ENCODE measurements around the gene PLSCR3. TPM values are rescaled to one million over a fixed set of nuclear protein-coding genes. Genes with fewer than 3 reads are reported as not detected.
A peak's percentile ranks its signal among the peaks of the same experiment; 100 is the strongest.

The PLSCR3 gene
- total RNA-seq (10 to 100 TPM; 66.3 to 70.3 TPM), total RNA-seq (0 to 2.1 (median 0.62) reads per million in 172 experiments)
- polyA plus RNA-seq (2013, experiment 1 of 2) = 156 TPM
- polyA plus RNA-seq (2013, experiment 2 of 2) = 130 TPM

DNA sequence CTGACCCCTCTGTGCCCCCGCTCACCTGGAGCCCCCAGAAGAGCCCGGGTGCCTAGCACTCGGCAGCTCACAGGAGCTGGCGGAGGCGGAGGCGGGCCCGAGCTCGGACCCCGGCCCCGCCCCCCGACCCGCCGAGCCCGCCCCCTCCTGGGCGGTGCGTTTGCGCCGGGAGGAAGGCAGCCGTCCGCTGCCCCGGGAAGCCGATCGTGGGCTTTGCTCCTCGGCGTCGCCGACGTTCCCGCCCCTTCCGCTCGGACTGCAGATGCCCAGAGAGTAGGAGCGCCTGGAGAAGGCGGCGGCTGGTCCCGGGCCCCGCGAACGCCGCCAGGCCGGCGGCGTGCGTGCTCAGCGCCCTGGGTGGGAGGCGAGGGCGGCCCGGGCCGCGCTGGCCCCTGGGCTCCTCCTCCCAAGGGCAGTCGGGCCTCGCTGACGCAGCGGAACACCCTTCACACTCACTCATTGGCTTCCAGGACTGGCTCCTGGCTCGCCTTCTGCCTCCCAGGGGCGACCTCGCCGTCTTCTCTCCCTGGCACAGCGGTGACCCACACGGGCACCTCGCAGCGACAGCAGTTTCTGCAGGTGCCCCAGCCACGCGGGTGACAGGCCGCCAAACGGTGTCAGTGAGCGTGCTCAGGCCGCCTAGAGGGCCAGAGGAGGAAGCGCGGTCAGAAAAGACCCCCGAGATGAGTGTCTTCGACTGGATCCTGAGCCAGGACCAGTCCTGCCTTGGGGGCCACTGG lies at the start of gene PLSCR3:
PLSCR3 (minus strand) TSS at position 74 of the 740 bp plus-strand sequence. CDS start 415 bp downstream, outside the sequence.
- Mint-ChIP-seq H3K4me1 (ENCODE audit: low read depth) (peaks cover 37% of the 10 kb centered on the region), H3K4me3 (peak within 1 kb of the TSS; percentile 96), H3K9me3 (no peaks in the 10 kb centered on the region), H3K27me3 (no peaks in the 10 kb centered on the region), H3K36me3 (ENCODE audit: low read depth) (peaks cover 40% of the 10 kb centered on the region), H3K27ac (peak within 1 kb of the TSS; percentile 94)
- TF ChIP-seq, protein P1, sequence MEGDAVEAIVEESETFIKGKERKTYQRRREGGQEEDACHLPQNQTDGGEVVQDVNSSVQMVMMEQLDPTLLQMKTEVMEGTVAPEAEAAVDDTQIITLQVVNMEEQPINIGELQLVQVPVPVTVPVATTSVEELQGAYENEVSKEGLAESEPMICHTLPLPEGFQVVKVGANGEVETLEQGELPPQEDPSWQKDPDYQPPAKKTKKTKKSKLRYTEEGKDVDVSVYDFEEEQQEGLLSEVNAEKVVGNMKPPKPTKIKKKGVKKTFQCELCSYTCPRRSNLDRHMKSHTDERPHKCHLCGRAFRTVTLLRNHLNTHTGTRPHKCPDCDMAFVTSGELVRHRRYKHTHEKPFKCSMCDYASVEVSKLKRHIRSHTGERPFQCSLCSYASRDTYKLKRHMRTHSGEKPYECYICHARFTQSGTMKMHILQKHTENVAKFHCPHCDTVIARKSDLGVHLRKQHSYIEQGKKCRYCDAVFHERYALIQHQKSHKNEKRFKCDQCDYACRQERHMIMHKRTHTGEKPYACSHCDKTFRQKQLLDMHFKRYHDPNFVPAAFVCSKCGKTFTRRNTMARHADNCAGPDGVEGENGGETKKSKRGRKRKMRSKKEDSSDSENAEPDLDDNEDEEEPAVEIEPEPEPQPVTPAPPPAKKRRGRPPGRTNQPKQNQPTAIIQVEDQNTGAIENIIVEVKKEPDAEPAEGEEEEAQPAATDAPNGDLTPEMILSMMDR (IDR thresholded peaks at IDR 0.05) = peak; percentile 20
- Histone ChIP-seq H3K27me3 (ENCODE audit: control insufficient read depth in 1 of 2, insufficient read depth in 2 of 2, low read length in 2 of 2) (no peaks in the 10 kb centered on the region), H3K4me1 (ENCODE audit: insufficient read depth, low read length) (peaks cover 48% of the 10 kb centered on the region), H3K4me3 (ENCODE audit: low read length) (peak within 1 kb of the TSS; percentile 82), H3K36me3 (ENCODE audit: insufficient read depth, low read length) (peaks cover 32% of the 10 kb centered on the region), H3K27ac (ENCODE audit: low read depth in 1 of 2, low read length in 2 of 2) (peak within 1 kb of the TSS; percentile 68 to 79), H3K9me3 (ENCODE audit: control insufficient read depth in 1 of 2, insufficient read depth in 1 of 2, low read length in 2 of 2) (no peaks in the 10 kb centered on the region)
- ChIA-PET POLR2A (interaction anchor here (0.8 to 2.9 kb wide), 7 partner anchors 9 to 293 kb away, joined by 3 to 31 read pairs (median 6); partner anchors contain the start of genes ACAP1, CHRNB1, TMEM102 and TMEM256), CTCF (interaction anchor here (0.9 to 1.8 kb wide), 5 partner anchors 9 to 42 kb away, joined by 4 to 10 read pairs (median 6); partner anchors contain the start of gene TMEM256)
- intact Hi-C loops (cut with DNase I, micrococcal nuclease) = loop anchor here (1.0 to 5.0 kb wide), 4 partner anchors 10 to 93 kb away; partner anchors contain the start of gene TMEM256 (in 2 of the 2)
- peak; percentile 87 for ATAC-seq (ENCODE audit: poor library complexity)
- DNase-seq = peak; percentile 56 to 90 (median 80)

GRCh38 chr17:7443499-7444485 lies 49.5 kb upstream of the PLSCR3 start:
- Histone ChIP-seq H3K36me3 (ENCODE audit: insufficient read depth, low read length) (no peaks in the 10 kb centered on the region), H3K27me3 (ENCODE audit: control insufficient read depth in 1 of 2, insufficient read depth in 2 of 2, low read length in 2 of 2) (peaks cover 74 to 85% of the 10 kb centered on the region in 2 experiments), H3K27ac (ENCODE audit: low read depth in 1 of 2, low read length in 2 of 2) (no peak overlapping the region), H3K4me1 (ENCODE audit: insufficient read depth, low read length) (peaks cover 48% of the 10 kb centered on the region), H3K4me3 (ENCODE audit: low read length) (no peak overlapping the region), H3K9me3 (ENCODE audit: control insufficient read depth in 1 of 2, insufficient read depth in 1 of 2, low read length in 2 of 2) (peaks cover 0 to 31% of the 10 kb centered on the region in 2 experiments)
- Mint-ChIP-seq H3K27me3 (peaks cover 79% of the 10 kb centered on the region), H3K4me3 (peak overlapping the region; percentile 7), H3K9me3 (no peaks in the 10 kb centered on the region), H3K27ac (no peak overlapping the region), H3K4me1 (ENCODE audit: low read depth) (peaks cover 37% of the 10 kb centered on the region), H3K36me3 (ENCODE audit: low read depth) (no peaks in the 10 kb centered on the region)
- POLR2A ChIA-PET = interaction anchor here (0.8 to 4.0 kb wide), 9 partner anchors 9 to 117 kb away, joined by 3 to 25 read pairs (median 6); partner anchors contain the start of genes POLR2A, SLC35G6, TMEM102 and TMEM256
- TF ChIP-seq, protein P1 (IDR thresholded peaks at IDR 0.05) = no peak
- CTCF ChIA-PET = interaction anchor here (1.3 kb wide), 1 partner anchor 88 kb away, joined by 4 read pairs; no protein-coding TSS in a partner anchor
- intact Hi-C loops (cut with DNase I, micrococcal nuclease) = no loop called here
- ATAC-seq (ENCODE audit: poor library complexity) (no peak), DNase-seq (no peak)

DNA sequence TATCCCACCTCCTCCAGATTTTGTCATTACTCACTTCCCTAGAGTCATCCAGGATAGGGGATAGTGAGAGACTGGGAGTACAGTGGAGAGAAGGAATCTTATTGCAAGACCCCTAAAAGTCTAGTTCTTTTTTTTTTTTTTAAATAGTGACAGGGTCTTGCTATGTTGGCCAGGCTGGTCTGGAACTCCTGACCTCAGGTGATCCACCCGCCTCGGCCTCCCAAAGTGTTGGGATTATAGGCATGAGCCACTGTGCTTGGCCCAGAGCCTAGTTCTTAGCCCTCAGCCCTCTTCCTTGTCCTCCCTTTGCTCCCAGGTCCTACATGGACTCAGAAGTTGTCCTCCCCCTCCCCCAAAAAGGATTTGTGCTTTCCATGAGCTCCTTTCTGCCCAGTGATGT lies 47.8 kb upstream of the PLSCR3 start:
- no peak for ATAC-seq (ENCODE audit: poor library complexity)
- no peaks in the 10 kb centered on the region for H3K36me3 Mint-ChIP-seq (ENCODE audit: low read depth)
- POLR2A ChIA-PET = interaction anchor here (0.6 to 9.0 kb wide), 5 partner anchors 14 to 81 kb away, joined by 3 to 156 read pairs (median 5); partner anchors contain the start of genes POLR2A, SLC35G6 and ZBTB4
- Histone ChIP-seq H3K4me3 (ENCODE audit: low read length) (no peak overlapping the region), H3K27me3 (ENCODE audit: control insufficient read depth in 1 of 2, insufficient read depth in 2 of 2, low read length in 2 of 2) (peaks cover 78 to 85% of the 10 kb centered on the region in 2 experiments), H3K9me3 (ENCODE audit: control insufficient read depth in 1 of 2, insufficient read depth in 1 of 2, low read length in 2 of 2) (peaks cover 0 to 31% of the 10 kb centered on the region in 2 experiments), H3K27ac (ENCODE audit: low read depth in 1 of 2, low read length in 2 of 2) (no peak overlapping the region), H3K4me1 (ENCODE audit: insufficient read depth, low read length) (peaks cover 65% of the 10 kb centered on the region), H3K36me3 (ENCODE audit: insufficient read depth, low read length) (no peaks in the 10 kb centered on the region)
- peaks cover 75% of the 10 kb centered on the region for H3K27me3 Mint-ChIP-seq
- peaks cover 45% of the 10 kb centered on the region for H3K4me1 Mint-ChIP-seq (ENCODE audit: low read depth)
- CTCF ChIA-PET = no interaction called here
- no peak overlapping the region for H3K27ac Mint-ChIP-seq
- DNase-seq = no peak
- H3K9me3 Mint-ChIP-seq = no peaks in the 10 kb centered on the region
- H3K4me3 Mint-ChIP-seq = peak overlapping the region; percentile 54
- TF ChIP-seq, protein P1 (IDR thresholded peaks at IDR 0.05) = no peak
- intact Hi-C loops (cut with DNase I, micrococcal nuclease) = no loop called here

Data from CD4-positive, alpha-beta T cell (primary cell).